PC-3 (cell line): ENCODE measurements around the gene VWA5A.

Source experiments
- EZH2 ChIP-seq: fragments of 300-600 bp; sonication (generic); IDR thresholded peaks from one replicate; pipeline ENCODE4 v1.6.1; 2017; ENCODE audit warnings: antibody characterized with exemption, mild to moderate bottlenecking, low read length; ENCODE audit not compliant: unreplicated experiment
- EZH2phosphoT487 ChIP-seq: fragments of 300-600 bp; sonication (generic); IDR thresholded peaks from 2 replicates; pipeline ENCODE4 v1.6.1; 2018; ENCODE audit warnings: mild to moderate bottlenecking, antibody characterized with exemption, low read length, borderline replicate concordance
- TF ChIP-seq, protein P1 (sequence below): fragments of 300-600 bp; sonication (generic); conservative IDR thresholded peaks from 2 replicates; pipeline ENCODE4 v1.5.1; 2017; ENCODE audit warnings: antibody characterized with exemption, low read depth, mild to moderate bottlenecking, low read length

DNA sequence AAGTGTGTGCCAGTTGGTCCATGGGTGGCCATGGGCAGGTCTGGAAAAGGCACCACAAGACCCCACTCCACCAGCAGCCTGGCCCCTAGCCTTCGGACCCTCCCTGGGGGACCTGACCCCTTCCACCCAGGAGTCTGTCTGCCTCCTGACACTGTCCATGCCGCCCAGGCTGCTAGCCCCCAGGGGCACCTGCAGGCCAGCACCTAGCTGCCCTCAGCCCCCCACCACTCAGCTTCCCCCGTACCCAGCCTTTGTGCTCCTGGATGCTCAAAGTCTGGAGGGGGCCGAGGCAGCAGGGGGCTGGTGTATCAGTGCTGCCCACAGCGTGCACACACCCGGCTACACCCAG lies 39.8 kb upstream of the VWA5A start:
- TF ChIP-seq, protein P1, sequence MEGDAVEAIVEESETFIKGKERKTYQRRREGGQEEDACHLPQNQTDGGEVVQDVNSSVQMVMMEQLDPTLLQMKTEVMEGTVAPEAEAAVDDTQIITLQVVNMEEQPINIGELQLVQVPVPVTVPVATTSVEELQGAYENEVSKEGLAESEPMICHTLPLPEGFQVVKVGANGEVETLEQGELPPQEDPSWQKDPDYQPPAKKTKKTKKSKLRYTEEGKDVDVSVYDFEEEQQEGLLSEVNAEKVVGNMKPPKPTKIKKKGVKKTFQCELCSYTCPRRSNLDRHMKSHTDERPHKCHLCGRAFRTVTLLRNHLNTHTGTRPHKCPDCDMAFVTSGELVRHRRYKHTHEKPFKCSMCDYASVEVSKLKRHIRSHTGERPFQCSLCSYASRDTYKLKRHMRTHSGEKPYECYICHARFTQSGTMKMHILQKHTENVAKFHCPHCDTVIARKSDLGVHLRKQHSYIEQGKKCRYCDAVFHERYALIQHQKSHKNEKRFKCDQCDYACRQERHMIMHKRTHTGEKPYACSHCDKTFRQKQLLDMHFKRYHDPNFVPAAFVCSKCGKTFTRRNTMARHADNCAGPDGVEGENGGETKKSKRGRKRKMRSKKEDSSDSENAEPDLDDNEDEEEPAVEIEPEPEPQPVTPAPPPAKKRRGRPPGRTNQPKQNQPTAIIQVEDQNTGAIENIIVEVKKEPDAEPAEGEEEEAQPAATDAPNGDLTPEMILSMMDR, result no peak
- TF ChIP-seq EZH2phosphoT487, result no peak
- no peak for TF ChIP-seq EZH2
